Adrenal gland (tissue), 5 donors: ENCODE measurements around the gene SEC16A.

ENCODE experiments used
- CTCF ChIP-seq, 6 experiments: fragments of 450-650 bp in 4 of 6; fragments of 200-600 bp in 2 of 6; sonication (generic) in 1 of 6; IDR thresholded peaks; 1 replicate in 5 of 6; 2 replicates in 1 of 6; pipeline versions ENCODE4 v1.5.1 to v1.8.0; 2016 to 2021; ENCODE audit warnings: antibody characterized with exemption in 6 of 6, mild to moderate bottlenecking in 2 of 6, moderate library complexity in 1 of 6
- POLR2A ChIP-seq, 2 donors: fragments of 450-650 bp; IDR thresholded peaks; one replicate each; pipeline ENCODE4 v1.6.1; 2017; ENCODE audit warnings: antibody characterized with exemption in 2 of 2, mild to moderate bottlenecking in 2 of 2, moderate library complexity in 1 of 2
- donor health status: DM: no; HTN: no; CAD: no.

GRCh38 chr9:136437839-136438547 lies 44.8 kb downstream of the SEC16A start:
- TF ChIP-seq CTCF (IDR thresholded peaks at IDR 0.05), result no peak
- no peak for TF ChIP-seq POLR2A (IDR thresholded peaks at IDR 0.05)
